Heart right ventricle (tissue), 16 donors: ENCODE data around the gene ITGA1. TPM values are rescaled to one million over a fixed set of nuclear protein-coding genes. Genes with fewer than 3 reads are reported as not detected.

Experiments
- ATAC-seq, 8 donors: fragments of 200-7000 bp; cut with Tn5 transposase; one replicate each; pipeline ENCODE4 v1.9.1; 2020; ENCODE audit warnings: mild to moderate bottlenecking in 8 of 8, moderate library complexity in 8 of 8, moderate number of reproducible peaks in 1 of 8
- DNase-seq, 2 donors: peaks; one replicate each; pipeline ENCODE4 v3.0.0-alpha.2; 2020
- H3K27ac ChIP-seq, 10 donors: fragments of 200-600 bp; sonication (generic) in 2 of 10; one replicate each; pipeline versions ENCODE4 v1.5.0 to v1.8.0; 2020 to 2022; ENCODE audit warnings: mild to moderate bottlenecking in 3 of 10
- H3K27me3 ChIP-seq, 7 donors: fragments of 200-600 bp; one replicate each; pipeline ENCODE4 v1.8.0; 2021 to 2022; ENCODE audit warnings: mild to moderate bottlenecking in 2 of 7
- H3K36me3 ChIP-seq, 9 donors: fragments of 200-600 bp; sonication (generic) in 1 of 9; one replicate each; pipeline versions ENCODE4 v1.5.0 to v1.8.0; 2020 to 2022; ENCODE audit warnings: mild to moderate bottlenecking in 2 of 9
- H3K4me1 ChIP-seq, 9 donors: fragments of 200-600 bp; sonication (generic) in 1 of 9; one replicate each; pipeline versions ENCODE4 v1.5.0 to v1.8.0; 2020 to 2022; ENCODE audit warnings: mild to moderate bottlenecking in 4 of 9
- H3K4me3 ChIP-seq, 10 donors: fragments of 200-600 bp; sonication (generic) in 2 of 10; one replicate each; pipeline versions ENCODE4 v1.5.0 to v1.8.0; 2020 to 2022; ENCODE audit warnings: mild to moderate bottlenecking in 7 of 10, moderate library complexity in 2 of 10
- H3K9me3 ChIP-seq, 11 donors: fragments of 200-600 bp in 10 of 11; sonication (generic) in 2 of 11; one replicate each; pipeline versions ENCODE4 v1.5.0 to v1.8.0; 2013 to 2022; ENCODE audit warnings: mild to moderate bottlenecking in 2 of 11, control low read depth in 1 of 11, moderate library complexity in 1 of 11
- WGBS, 2 donors: extraction: QIAGEN DNeasy Blood & Tissue Kit; methylation state at CpG; one replicate each; pipeline ENCODE4 v1.1.7; 2013; ENCODE audit warnings: inconsistent platforms in 1 of 2; 5-methylcytosine and 5-hydroxymethylcytosine counted together
- intact Hi-C, 10 donors: fragments of 100-400 bp; cut with DNase I; formaldehyde crosslinking; loops; one replicate each; pipeline versions ENCODE4 v1.11.1 to v1.14.2; 2022
- polyA plus RNA-seq, 2 donors: library from polyadenylated mRNA; stranded (reverse); fragments of 200-250 nt; gene quantifications; one replicate each; pipeline ENCODE4 v1.2.3, GENCODE V29; 2013
- total RNA-seq, 10 donors: library from RNA; stranded (reverse); fragmentation: NEBNext Ultra II Directional in 3 of 10; extraction: Animal tissue kit (Norgen Biotek cat#: 25700) in 3 of 10; gene quantifications; one replicate each; pipeline versions ENCODE4 v1.2.1 to v1.2.4, GENCODE V29; 2021 to 2023
- TF ChIP-seq, protein P1 (sequence below), 9 donors: fragments of 200-600 bp; sonication (generic) in 2 of 9; IDR thresholded peaks; one replicate each; pipeline versions ENCODE4 v1.5.0 to v1.8.0; 2021 to 2022; ENCODE audit warnings: antibody characterized with exemption in 9 of 9, mild to moderate bottlenecking in 5 of 9, moderate library complexity in 1 of 9
- donor health status: Arrhythmogenic right ventricular cardiomyopathy.
- donor health status: ischemic (EF 13 %, LVEDD 7.1; RV severe dilation, severe dysfunction).
- donor health status: healthy with polysubstance abuse.
- donor health status: DM: no; HTN: yes; CAD: no.
- donor health status: DM: no; HTN: no; CAD: no.
- donor health status: ischemic (EF 25% LVEDD 6.9; RV normal size, moderate dysfunction).
- donor health status: ischemic (EF 25% LVEDD 5.7; RV mildly dilated, moderate dysfunction).
- donor health status: healthy.
- donor health status: DM: yes; HTN: yes; CAD: no.
- donor health status: Ischemic cardiomyopathy.
- donor health status: ischemic (EF 35%, LVEDD 5.7; RV mildly dilated, moderate dysfunction).
- donor health status: nonischemic (EF 11% LVEDD 7.7; RV severe dilation, severe dysfunction).
- donor health status: DM: yes; HTN: yes; CAD: no.
- donor health status: PGD.
- donor health status: ischemic (EF 29% LVEDD 5.4; RV normal size, mild dysfunction).
- donor health status: nonischemic (EF 23%, LVEDD 6.1; RV moderate dilation, normal function).

The ITGA1 gene
- total and polyA plus RNA-seq, 12 donors: 7.7 to 48.2 (median 24.3) TPM

DNA sequence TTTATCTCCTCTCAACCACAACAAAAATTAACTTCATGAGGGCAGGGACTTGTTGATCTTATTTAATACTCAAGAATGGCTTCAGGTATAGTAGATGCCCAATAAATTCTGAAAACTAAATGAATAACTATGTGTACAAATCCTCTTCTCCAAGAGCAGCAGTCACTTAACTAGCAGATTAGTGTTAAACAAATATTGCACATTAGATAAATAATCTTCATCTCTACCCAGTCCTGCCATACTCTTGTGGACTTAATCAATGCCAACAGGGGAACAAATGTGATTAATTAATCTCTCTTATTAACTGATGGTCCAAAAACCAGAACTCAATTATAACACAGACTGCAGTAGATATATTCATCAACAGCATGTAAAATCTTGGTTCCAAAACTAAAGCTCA lies 15.0 kb upstream of the ITGA1 start:
- ATAC-seq (no peak), DNase-seq (no peak)
- intact Hi-C loops: loop anchor here in 1 of 10 donors (5.0 kb wide), 1 partner anchor 45 kb away; no protein-coding TSS in a partner anchor
- H3K27me3 ChIP-seq: no peaks in the 10 kb centered on the region
- no peaks in the 10 kb centered on the region for H3K36me3 ChIP-seq
- no peaks in the 10 kb centered on the region for H3K9me3 ChIP-seq
- TF ChIP-seq, protein P1, sequence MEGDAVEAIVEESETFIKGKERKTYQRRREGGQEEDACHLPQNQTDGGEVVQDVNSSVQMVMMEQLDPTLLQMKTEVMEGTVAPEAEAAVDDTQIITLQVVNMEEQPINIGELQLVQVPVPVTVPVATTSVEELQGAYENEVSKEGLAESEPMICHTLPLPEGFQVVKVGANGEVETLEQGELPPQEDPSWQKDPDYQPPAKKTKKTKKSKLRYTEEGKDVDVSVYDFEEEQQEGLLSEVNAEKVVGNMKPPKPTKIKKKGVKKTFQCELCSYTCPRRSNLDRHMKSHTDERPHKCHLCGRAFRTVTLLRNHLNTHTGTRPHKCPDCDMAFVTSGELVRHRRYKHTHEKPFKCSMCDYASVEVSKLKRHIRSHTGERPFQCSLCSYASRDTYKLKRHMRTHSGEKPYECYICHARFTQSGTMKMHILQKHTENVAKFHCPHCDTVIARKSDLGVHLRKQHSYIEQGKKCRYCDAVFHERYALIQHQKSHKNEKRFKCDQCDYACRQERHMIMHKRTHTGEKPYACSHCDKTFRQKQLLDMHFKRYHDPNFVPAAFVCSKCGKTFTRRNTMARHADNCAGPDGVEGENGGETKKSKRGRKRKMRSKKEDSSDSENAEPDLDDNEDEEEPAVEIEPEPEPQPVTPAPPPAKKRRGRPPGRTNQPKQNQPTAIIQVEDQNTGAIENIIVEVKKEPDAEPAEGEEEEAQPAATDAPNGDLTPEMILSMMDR (IDR thresholded peaks at IDR 0.05): no peak
- no peak overlapping the region for H3K4me3 ChIP-seq
- H3K27ac ChIP-seq: peak overlapping the region in 9 of 10 donors; percentile 5 to 87 (median 46)
- peaks cover 0 to 45% (median 22%) of the 10 kb centered on the region in 9 donors for H3K4me1 ChIP-seq

DNA sequence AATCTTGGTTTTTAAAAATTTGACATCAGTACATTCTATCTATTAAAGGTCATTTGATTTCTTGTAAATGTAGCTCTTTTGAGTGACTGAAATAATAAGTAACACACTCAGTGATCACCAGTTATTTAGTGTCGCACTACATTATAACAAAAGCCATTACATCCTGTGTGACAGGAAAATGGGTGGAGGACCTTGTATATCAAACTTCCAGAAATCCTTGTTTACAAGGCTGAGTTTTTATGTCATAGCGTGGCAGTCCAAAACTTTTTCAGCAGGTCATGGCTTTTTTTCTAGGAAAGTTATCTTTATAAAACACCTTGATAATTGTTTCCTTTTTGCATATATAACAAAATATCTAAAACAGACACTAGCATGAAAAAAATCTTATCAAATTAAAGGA lies 14.4 kb upstream of the ITGA1 start:
- H3K27ac ChIP-seq: peak overlapping the region in 9 of 10 donors; percentile 5 to 87 (median 65)
- ATAC-seq: peak in 5 of 8 donors; percentile 37 to 92 (median 82)
- WGBS, 2 donors: 69 to 80% methylated on average over 2 of the region's 2 CpGs
- peaks cover 0 to 39% (median 16%) of the 10 kb centered on the region in 9 donors for H3K4me1 ChIP-seq
- TF ChIP-seq, protein P1 (IDR thresholded peaks at IDR 0.05): no peak
- H3K4me3 ChIP-seq: no peak overlapping the region
- H3K9me3 ChIP-seq: no peaks in the 10 kb centered on the region
- no peaks in the 10 kb centered on the region for H3K36me3 ChIP-seq
- H3K27me3 ChIP-seq: no peaks in the 10 kb centered on the region
- intact Hi-C loops: loop anchor here in 1 of 10 donors (5.0 kb wide), 1 partner anchor 46 kb away; no protein-coding TSS in a partner anchor
- DNase-seq: peak in 1 of 2 donors; percentile 24

DNA sequence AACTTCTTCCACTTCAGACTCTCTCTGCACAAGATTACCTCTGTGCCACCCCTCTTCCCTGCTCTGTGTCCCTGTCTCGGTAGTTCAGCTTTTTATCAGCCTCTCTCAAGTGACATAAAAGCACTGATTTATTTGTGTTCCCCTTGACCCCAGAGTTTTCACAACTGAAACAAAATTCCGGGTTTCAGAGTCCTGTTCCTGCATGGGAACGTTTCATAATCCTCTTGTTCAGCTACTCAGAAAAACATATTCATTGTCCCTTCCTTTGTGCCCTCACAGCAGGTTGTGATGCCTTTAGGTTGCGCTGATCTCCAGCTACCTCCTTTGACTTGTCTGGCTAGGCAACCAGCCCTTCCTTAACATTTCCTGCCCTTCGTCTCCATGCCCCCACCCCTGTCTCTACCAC lies 13.7 kb upstream of the ITGA1 start:
- peak in 6 of 8 donors; percentile 34 to 68 (median 62) for ATAC-seq
- WGBS, 2 donors: 29 to 30% methylated on average over 5 of the region's 5 CpGs
- no peaks in the 10 kb centered on the region for H3K9me3 ChIP-seq
- peak in 1 of 2 donors; percentile 6 for DNase-seq
- intact Hi-C loops: loop anchor here in 1 of 10 donors (5.0 kb wide), 1 partner anchor 47 kb away; no protein-coding TSS in a partner anchor
- H3K27ac ChIP-seq: peak overlapping the region in 9 of 10 donors; percentile 48 to 87 (median 65)
- H3K4me3 ChIP-seq: no peak overlapping the region
- H3K27me3 ChIP-seq: no peaks in the 10 kb centered on the region
- no peaks in the 10 kb centered on the region for H3K36me3 ChIP-seq
- H3K4me1 ChIP-seq: peaks cover 0 to 38% (median 13%) of the 10 kb centered on the region in 9 donors
- TF ChIP-seq, protein P1 (IDR thresholded peaks at IDR 0.05): no peak

DNA sequence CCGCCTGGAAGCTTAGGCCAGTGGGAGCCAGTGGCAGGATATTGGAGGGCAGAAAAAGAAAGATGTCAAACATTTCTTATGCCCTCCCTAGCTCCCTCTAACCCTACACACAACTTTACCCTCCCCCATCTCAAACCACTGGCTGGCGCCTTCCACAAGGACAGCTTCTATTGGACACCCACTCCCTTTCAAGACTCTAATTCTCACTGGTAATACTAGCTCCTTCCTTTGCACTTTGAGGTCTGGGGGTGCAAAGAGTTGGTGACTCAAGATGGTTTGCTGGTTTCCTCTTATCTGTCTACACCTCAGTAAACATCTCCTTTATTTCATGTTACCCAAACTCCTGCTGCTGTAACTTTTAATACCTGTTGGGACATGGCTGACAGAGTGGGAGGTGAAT lies 11.6 kb upstream of the ITGA1 start:
- TF ChIP-seq, protein P1 (IDR thresholded peaks at IDR 0.05): no peak
- ATAC-seq (peak in 1 of 8 donors; percentile 17), DNase-seq (no peak)
- 93 to 96% methylated on average over 2 of the region's 2 CpGs for WGBS, 2 donors
- H3K4me3 ChIP-seq: no peak overlapping the region
- intact Hi-C loops: no loop called here
- peaks cover 0 to 38% (median 13%) of the 10 kb centered on the region in 9 donors for H3K4me1 ChIP-seq
- no peaks in the 10 kb centered on the region for H3K36me3 ChIP-seq
- no peaks in the 10 kb centered on the region for H3K27me3 ChIP-seq
- no peaks in the 10 kb centered on the region for H3K9me3 ChIP-seq
- peak overlapping the region in 9 of 10 donors; percentile 8 to 87 (median 44) for H3K27ac ChIP-seq
